IPS-11a (cell line): ENCODE data around the gene C7orf57.
A peak's percentile ranks its signal among the peaks of the same experiment; 100 is the strongest.

Source experiments
- H3K4me3 ChIP-seq: one replicate; pipeline ENCODE4 v1.5.1; 2013; ENCODE audit warnings: low read depth, low read length, control low read depth

C7orf57 gene

DNA sequence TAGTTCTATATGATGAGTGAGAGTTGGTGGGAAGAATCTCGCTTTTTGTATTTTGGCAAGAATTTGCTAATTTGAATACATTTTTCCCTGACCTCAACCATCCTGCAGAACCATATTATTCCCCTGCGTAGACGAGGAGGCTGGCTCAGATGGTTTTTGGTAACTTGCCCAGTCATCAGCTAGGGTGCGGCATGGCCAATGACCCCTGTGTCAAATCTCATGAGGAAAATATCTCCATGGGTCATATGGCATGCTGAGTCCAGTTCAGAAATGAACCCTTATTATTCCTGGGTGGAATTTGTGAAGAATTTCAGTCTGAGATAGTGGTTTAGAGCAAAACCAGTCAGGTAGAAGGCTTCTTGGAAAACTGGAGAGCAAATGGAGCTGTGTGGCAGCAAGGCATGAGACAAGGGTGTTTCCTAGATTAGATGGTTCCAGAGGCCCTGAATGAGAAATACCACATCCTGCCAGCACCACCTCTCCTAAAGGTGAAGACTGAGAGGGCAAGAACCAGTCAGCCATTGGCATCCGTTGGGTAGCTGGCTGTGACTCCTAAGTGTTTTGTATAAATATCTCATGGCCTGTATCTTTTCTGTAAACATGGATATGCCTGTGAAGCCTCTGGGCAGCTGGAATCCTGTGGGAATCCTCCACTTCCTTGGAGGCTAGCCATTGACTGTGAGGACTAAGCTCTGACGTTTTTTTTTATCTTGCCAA lies 47.9 kb downstream of the C7orf57 start:
- no peak overlapping the region for H3K4me3 ChIP-seq

DNA sequence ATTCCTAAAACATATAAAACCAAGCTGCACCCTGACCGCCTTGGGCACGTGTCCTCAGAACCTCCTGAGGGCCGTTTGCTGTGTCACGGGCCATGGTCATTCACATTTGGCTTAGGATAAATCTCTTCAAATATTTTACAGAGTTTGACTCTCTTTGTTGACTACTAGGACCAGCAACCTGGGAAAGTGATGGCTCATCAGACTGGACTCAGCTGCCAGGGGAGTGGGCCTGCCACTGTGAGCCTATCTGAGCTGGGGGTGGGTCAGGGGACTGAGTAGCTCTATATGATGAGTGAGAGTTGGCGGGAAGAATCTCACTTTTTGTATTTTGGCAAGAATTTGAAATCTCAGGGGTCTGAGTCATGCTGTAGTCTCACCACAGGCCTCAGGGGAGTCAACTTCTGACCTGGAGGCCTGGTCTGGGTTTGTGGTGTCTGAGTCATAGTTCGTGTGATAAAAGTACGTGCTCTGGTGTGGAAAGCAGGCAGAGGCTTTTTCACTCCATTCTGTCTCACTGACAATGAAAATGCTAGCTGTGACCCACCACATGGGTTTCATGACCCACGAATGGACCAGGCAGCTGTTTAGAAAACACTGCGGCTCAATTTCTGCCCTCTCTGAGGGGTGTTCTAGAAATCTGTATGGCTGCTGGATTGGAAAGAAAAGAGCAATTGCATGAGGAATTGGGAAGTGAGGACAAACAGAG lies 49.5 kb downstream of the C7orf57 start:
- no peak overlapping the region for H3K4me3 ChIP-seq

DNA sequence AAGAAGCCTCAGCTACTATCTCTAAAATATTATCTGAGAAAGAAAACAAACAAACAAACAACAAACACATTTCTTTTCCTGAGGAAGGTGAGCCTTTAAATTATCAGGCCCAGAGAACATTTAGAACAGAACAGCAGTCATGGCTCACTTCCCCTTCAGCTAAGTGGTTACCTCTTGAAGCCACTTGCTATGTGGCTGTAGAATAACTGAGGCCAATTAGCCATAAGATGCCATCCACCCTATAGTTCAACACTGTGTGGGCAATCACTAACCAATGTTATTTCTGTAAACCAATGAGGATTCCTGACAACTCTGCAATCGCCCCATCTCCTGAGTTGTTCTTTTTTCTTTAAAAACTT lies 50.1 kb downstream of the C7orf57 start:
- H3K4me3 ChIP-seq: no peak overlapping the region

DNA sequence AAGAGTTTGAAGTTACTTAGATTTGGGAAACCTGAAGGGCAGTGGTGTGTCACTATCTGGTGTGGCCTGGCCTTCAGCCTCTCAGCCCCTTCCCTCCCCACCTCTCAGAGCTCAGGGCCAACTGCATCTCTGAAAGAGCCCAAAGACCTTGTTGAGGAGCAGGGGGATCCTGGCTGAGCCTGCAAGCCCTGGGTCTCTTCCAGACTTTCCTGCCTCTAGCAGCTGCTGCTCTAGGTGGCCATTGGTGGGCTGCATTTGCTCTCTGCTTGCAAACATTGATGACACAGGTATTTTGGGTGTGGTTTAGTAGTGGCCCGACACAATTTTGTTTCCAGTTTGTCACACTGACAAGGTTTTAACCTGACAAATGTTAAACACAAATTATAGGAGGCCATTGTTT lies 50.6 kb downstream of the C7orf57 start:
- H3K4me3 ChIP-seq: no peak overlapping the region

DNA sequence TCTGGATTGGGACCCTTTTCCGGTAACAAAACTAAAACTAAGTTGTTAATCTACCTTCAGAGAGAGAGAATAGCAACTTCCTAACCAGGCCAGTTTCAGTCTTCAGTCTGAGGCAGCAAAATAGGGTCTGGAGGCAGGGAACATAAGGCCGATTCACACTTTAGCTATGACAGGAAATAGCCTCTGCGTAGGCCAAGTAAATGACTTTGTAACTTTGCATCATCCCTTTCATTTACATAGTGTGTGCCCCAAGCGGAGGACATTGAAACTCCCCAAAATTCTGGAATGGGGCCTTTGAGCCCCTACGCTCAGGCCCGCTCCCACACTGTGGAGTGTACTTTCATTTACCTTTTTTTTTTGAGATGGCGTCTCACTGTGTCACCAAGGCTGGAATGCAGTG lies 52.0 kb downstream of the C7orf57 start:
- H3K4me3 ChIP-seq: no peak overlapping the region

DNA sequence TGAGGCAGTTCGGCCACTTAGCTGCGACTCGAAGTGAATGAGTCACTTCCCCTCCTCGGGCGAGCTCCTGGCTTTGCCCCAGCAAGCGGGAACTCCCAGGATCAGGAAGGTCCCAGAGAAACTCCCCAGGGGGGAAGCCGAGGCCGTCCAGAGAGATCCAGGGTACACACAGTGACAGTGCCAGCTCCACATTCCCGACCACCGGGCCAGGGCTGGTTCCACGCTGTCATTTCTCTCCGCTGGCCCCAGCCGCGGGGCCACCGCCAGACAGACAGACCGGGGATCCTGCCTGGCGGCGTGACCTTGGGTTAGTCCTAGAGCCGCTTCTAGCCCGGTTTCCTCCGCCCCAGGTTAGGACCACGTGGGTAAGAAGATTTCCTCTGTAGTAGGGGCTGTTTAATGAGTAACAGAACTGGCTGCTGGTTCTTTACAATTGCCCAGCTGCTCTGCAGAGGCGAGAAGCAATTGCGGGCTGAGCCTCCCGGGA lies 53.3 kb downstream of the C7orf57 start:
- peak overlapping the region; percentile 24 for H3K4me3 ChIP-seq

DNA sequence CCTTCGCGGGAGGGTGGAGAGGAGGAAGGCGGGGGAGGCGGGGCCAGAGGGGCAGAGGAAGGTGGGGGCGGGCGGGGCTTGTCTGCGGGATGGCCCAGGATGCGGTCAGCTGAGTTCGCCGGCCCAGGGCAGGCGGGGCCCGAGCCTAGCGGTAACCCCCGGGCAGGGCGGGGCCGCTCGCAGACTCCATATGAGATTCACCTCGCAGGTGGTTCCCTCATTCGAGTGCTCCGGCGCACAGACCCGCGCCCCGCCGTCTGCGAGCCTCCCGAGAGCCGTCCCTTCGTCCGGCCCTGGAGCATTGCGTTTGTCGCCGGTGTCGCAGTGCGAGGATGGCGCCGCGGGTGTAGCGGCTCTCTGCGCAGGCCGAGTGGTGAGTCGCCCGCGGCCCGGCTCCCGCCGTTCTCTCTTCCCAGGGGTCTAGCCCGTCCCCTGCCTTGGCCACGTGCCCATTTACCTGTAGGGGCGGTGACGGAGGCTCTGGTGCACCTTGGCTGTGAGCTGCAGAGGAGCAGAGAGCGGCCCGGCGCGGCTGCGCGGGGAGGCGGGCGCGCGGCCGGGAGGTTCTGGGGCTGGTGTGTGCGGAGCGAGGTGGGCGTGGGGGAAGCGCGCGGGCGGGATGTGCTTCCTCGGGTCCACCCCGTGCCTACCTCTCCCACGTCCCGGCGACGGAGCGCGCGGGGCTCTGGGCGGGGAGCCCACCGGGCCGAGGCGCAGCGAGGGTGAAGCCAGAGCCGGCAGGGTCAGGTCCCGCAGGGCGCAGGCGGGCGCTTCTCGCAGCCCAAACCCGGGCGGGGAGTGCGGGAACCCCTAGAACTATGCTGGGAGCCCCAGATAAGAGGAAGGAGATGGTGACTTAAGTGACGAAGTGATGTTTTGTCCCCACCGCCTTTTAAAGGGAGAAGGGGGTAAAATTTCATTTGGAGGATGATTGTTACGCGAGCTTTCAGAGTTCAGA lies 54.0 kb downstream of the C7orf57 start, which contains the start of gene UPP1:
TSS of gene UPP1 (plus strand) at position 220 of the 958 bp plus-strand sequence. CDS start 5,519 bp downstream, outside the sequence.
- H3K4me3 ChIP-seq: peak within 1 kb of the TSS; percentile 66

DNA sequence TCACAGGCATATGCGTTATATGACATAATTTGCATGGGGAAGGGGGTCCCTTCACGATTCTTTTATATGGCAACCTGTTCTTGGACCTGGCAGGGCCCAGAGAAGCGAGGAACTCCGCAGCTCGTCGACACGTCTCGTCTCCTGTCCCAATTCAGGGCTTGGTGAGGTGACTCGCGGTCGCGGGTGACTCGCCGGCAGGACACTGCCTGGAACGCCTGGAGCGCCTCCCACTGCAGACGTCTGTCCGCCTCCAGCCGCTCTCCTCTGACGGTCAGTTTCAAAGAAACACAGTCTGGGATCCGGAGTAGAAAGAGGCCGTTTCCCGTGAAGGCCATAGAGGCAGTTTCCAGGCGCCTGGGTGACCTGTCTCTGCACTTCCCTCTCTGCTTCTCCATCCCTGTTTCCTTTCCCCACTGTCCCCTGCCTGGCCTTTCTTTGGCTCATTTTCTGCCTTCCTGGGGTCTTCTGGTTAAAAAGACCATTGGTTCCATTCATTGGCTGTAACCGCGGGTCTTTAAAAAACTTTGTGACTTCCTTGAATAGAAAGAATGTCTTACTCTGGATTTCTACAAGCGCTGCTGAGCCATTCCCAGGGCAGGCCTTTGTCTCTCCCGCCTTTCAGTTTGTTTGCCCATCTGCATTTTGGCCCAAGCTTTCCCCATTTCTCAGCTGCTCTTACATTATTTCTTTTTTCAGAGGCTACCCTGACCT lies 54.9 kb downstream of the C7orf57 start:
- H3K4me3 ChIP-seq: peak overlapping the region; percentile 66

DNA sequence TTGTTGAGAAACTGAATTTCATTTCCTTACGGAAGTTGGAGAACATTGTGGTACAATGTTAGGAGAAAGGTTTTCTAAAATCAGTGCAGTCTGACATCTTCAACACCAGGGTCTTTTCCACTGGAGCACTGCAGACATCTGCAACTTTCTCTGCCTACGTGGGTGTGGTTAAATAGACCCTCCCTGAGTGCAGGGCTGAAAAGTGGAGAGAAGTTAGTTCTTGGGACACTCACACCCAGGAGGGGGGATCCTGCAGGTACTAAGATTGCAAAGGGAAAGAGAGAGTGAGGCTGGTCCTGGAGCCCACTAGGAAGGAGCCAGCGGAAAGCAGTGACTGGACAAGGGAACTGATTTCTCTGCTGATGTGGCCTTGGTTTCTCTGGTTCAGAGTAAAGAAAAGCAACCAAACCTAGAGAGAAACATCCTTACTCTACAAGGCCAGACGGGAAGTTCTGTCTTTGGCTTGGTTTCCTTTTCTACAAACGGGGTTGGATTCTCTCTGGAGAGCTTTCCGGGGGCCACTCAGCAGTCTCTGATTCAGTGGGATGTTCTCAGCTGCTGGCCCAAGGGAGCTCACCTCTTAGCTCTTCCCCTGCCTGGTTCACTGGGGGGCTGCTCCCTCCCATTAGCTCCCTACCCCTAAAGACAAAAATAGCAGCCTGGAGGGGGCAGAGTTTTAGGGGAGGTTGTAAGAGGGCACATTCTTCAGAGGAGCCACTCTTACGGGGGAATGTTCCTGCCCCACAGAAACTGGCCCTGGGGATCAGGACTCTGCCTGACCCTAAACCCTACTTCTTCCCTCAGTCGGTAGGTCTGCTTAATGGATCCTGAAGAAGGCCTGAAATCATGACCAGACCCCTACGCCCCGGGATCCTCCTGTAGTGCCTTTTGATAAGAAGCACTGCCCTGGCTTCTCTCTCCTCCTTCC lies 56.4 kb downstream of the C7orf57 start:
- H3K4me3 ChIP-seq: no peak overlapping the region

DNA sequence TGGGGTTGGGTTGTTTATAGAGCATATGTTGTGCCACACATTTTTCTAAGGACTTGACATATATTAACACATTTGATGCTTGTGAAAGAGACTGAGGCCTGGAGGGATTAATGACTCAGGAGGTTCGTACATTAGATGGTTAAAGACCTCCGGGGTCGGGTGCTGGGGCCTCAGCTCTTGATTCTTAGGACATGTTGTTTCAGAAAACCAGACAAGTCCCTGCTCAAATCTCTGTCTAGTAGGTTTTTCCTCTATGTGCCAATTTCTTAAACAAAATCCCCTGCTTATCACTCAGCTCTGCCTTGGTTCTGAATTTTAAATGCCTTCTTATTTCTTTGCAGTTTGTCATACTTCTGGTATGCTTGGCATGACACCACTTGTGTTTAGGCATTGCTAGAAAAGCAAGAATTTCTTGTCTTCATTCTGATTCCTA lies 59.5 kb downstream of the C7orf57 start:
- no peak overlapping the region for H3K4me3 ChIP-seq

DNA sequence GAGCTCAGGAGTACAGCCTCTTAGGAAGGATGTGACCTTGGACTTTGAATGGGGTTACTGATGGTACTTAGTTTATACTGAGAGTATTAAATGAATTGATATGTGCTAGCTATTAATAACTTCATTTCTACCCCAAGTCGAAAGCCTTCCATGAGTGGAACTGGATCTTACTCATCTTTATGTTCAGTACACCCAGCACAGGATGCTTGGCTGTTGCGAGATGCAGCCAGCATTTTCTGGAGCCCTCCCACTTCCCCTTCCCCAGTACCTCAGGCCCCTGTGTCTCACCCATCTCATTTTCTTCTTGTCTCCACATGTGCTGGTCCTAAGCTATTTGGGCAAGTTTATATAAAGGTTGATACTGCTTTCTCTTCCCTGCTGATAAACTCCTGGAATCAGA lies 60.9 kb downstream of the C7orf57 start:
- H3K4me3 ChIP-seq: no peak overlapping the region

DNA sequence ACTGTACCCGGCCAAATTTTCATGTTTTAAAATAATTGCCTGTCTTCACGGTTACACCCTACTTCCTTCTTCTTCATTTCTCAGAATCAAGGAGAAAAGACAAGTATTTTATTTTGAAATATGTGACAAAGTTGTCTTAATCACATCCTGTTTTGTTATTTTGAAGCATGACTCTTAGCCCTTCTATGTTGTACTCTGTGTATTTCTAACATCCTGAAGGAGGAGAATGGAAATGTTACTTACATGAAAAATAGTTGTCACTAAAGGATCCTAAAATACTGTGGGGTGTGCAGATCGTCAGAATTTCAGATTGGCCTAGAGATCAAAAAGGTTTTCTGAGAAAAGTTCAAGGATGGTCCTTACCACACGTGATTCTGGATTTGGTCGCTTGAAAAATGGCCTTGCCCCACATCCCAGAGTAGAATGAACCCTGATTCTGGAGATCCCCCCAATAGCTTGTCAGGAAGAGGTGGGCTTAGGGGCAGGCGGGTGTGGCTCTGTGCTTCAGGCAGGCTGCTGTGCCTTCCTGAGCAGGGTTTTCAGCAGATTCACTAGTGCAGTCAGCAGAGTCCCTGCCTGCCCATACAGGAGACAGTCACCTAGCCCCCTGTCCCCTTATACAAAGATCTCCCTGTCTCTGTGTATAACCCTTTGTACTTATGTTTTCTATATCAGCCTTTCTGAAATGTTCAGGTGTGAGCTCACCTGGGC lies 62.3 kb downstream of the C7orf57 start:
- no peak overlapping the region for H3K4me3 ChIP-seq

DNA sequence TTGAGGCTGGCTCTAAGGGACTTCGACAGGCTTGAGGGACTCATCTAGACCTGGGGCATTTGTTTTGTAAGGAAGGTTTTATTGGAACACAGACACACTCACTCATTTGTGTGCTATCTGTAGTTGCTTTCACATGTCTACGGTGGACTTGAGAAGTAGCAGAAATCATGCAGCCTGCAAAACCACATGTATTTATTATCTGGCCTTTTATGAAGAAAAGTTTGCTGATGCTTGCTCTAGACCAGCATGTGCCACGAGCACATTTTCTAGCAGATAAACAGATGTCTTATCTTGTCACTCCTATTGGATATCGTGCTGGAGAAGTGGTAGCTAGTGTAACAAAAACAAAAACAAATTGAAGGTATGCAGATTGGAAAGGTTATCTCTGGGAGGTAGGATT lies 63.5 kb downstream of the C7orf57 start:
- no peak overlapping the region for H3K4me3 ChIP-seq

DNA sequence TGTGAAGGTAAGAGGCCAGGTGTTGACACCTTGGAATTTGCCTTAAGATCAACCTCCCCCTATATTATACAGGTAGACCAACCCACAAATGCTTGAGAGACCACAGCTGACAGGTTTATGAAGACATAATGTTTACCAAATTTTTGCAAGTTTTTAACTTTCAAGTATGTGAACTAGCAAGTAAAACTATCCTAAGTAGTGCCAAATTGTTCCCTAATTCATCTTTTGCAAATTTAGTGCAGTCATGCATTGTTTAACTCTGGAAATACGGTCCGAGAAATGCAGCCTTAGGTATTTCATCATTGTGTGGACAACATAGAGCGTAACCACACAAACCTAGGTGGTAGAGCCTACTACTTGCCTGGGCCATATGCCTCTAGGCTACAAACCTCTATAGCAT lies 64.4 kb downstream of the C7orf57 start:
- H3K4me3 ChIP-seq: no peak overlapping the region

DNA sequence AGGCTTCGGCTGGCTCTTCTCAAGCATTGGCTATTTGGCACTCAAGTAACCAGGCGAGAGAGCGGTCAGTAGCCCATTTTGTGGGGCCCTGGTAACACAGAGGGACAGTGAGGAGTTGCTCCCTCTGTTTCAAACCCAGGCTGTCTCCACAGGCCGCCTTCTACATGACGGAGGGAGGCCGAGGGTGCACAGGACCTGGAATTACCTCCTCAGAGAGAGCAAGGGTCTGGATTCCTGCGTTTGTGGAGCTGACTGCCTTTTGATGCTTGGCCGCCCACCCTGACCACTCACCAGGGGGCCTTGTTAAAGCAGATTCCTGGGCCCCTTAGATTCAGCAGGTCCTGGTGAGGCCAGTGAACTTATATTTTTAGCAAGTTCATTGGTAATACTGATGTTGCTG lies 66.0 kb downstream of the C7orf57 start:
- no peak overlapping the region for H3K4me3 ChIP-seq

DNA sequence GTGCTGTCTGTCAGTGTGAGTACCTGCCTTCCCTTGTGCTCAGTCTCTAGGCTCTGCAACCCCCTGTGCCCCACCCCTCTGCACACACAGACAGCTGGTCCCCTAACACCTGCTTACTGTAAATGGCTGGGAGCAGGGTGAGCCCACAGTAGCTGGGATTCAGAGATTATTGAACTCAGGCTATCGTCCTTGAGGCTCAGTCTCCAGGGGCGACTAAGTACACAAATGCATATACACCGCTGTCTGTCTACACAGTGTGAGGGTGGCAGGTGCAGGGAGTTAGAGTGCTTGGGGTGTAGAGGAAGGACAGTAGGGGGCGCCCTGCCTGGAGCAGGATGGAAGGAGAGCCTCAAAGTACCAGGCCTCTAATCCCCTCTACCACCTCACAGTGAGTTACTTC lies 66.6 kb downstream of the C7orf57 start:
- H3K4me3 ChIP-seq: no peak overlapping the region

DNA sequence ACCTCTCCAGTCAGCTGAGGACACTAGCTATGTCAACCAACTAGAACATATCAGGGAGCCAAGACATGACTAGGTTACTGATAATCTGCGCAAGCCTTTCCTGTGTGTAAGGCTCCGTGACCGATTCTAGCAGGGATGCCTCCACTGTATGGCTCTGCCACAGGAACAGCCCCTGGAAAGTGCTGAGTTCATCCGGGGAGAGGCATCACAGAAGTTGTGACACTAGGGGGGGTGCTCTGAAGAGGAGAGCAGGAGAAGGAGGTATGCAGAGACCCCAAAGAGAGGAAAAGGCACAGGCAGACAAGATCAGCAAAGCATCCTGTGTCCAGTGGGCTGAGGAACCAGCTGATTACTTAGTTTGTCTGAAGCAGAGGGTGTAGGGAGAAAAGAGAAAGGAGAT lies 67.2 kb downstream of the C7orf57 start:
- no peak overlapping the region for H3K4me3 ChIP-seq

DNA sequence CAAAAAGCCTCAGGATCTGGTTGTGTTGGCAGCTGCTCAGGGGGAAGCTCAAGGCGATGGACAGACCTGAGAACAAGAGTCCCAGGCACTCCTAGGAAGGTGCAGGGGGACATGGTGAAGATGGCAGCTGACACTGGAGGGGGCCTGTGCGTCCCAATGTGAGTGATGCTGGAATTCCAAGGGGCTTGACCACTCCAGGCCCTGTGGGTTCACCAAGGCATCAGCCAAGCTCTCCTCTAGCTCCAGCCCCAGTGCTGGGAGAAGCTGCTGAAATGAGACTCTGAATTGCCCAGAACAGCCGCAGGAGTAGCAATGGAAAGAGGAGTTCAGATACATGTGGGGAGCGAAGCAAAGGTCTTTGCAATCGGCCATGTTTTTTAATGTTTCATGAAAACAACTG lies 69.7 kb downstream of the C7orf57 start:
- H3K4me3 ChIP-seq: no peak overlapping the region
